Measurements from ENCODE around the gene LIM2. TPM values are rescaled to one million over a fixed set of nuclear protein-coding genes. Genes with fewer than 3 reads are reported as not detected.
"Not testable (repeated sequence)": the region's sequence is repeated elsewhere in the genome, so short reads cannot be mapped to it uniquely, and the experiment has no call there.

Gene LIM2
- total RNA-seq, 1 donor from 2014 or later, result not detected

DNA sequence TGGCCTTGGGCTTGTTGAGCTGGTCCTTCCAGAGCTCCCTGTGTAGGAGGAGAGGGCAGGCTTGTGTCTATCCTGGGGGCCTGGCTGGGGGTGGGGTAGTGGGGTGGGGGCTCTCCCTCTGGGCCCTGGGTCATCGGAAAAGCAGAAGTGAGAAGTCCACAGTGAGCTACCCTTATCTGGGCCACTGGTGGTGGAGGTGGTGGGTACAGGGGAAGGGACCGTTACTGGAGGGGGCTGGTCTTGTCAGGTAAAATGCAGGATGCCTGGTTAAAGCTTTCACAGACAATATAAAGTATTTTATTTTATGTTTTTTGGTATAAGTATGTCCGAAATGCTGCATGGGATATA, 30.0 kb upstream of the LIM2 start:
- intact Hi-C loops (cut with DNase I), result no loop called here
- no peak overlapping the region for H3K4me3 ChIP-seq
- H3K36me3 ChIP-seq, result no peaks in the 10 kb centered on the region
- H3K4me1 ChIP-seq, result no peaks in the 10 kb centered on the region
- no peak overlapping the region for H3K27ac ChIP-seq
- H3K27me3 ChIP-seq, result peaks cover 3% of the 10 kb centered on the region
- no peaks in the 10 kb centered on the region for H3K9me3 ChIP-seq
- DNase-seq (ENCODE audit: extremely low spot score in 2 of 2), result no peak
- no peak for TF ChIP-seq POLR2A (IDR thresholded peaks at IDR 0.05)
- TF ChIP-seq POLR2AphosphoS5 (IDR thresholded peaks at IDR 0.05; ENCODE audit: insufficient read depth in 1 of 2, low read depth in 1 of 2), result no peak
- TF ChIP-seq, protein P1, sequence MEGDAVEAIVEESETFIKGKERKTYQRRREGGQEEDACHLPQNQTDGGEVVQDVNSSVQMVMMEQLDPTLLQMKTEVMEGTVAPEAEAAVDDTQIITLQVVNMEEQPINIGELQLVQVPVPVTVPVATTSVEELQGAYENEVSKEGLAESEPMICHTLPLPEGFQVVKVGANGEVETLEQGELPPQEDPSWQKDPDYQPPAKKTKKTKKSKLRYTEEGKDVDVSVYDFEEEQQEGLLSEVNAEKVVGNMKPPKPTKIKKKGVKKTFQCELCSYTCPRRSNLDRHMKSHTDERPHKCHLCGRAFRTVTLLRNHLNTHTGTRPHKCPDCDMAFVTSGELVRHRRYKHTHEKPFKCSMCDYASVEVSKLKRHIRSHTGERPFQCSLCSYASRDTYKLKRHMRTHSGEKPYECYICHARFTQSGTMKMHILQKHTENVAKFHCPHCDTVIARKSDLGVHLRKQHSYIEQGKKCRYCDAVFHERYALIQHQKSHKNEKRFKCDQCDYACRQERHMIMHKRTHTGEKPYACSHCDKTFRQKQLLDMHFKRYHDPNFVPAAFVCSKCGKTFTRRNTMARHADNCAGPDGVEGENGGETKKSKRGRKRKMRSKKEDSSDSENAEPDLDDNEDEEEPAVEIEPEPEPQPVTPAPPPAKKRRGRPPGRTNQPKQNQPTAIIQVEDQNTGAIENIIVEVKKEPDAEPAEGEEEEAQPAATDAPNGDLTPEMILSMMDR (IDR thresholded peaks at IDR 0.05), result no peak

DNA sequence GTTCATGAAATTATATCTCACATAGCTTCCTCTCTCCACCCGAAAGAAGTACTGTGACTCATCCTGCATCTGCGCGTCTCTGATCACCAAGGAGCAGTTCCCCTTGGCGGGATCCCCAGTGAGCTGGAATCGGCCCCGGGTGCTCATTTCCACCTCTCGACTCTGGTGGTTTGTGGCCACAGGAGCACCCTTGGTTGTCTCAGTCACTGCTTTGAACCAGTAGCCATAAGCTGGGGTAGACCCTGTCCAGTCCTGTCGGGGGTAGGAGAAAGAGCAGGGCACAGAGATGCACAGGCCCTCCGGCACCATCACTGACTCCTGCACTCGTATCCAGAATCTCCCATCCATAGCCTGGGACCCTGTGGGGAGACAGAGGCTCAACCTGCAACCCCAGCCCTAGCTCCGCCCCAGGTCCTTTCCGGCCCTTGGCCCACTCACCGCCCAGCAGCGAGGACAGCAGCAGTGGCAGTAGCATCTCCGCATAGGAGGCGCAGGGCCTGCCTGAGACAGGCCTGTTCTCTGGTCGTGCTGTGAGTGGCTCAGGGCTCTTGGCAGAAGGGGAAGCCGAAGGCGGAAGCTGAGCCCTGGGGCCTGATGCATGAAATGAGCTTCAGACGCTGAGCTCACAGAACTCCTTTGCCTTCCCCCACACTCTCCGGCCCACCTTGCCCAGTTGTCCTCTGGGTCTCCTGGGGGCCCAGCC, 29.5 kb upstream of the LIM2 start, which contains the start of gene SIGLEC10:
TSS of gene SIGLEC10 (minus strand) at position 536 of the 703 bp plus-strand sequence. CDS start at position 475, 61 bp downstream.
- Histone ChIP-seq H3K27me3 (peaks cover 3% of the 10 kb centered on the region), H3K4me1 (no peaks in the 10 kb centered on the region), H3K27ac (no peak within 1 kb of the TSS), H3K9me3 (no peaks in the 10 kb centered on the region), H3K36me3 (no peaks in the 10 kb centered on the region), H3K4me3 (no peak within 1 kb of the TSS)
- intact Hi-C loops (cut with DNase I), result no loop called here
- no peak for DNase-seq (ENCODE audit: extremely low spot score in 2 of 2)
- TF ChIP-seq POLR2AphosphoS5 (IDR thresholded peaks at IDR 0.05; ENCODE audit: insufficient read depth in 1 of 2, low read depth in 1 of 2) (no peak), POLR2A (IDR thresholded peaks at IDR 0.05) (no peak)
- TF ChIP-seq, protein P1 (IDR thresholded peaks at IDR 0.05), result no peak

DNA sequence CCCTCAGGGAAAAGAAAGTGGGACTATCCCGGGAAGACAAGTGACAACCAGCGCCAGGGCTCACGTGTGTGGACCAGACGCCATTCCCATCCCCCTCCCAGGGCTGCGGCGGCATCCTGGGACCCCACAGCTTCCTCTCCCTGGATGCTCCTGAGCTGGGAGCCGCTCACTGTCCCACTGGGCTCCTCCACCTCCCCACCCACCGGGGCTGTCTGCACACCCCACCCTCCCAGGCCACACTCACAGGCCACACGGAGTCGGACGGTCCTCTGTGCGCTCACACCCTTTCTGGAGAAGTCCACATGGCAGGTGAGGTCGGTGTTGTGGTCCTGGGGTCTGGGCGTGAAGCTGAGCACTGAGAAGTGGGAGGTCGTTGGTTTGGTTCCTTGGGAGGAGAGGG, 28.6 kb upstream of the LIM2 start:
- H3K36me3 ChIP-seq; DNase-seq (ENCODE audit: extremely low spot score in 2 of 2); H3K27ac ChIP-seq; H3K27me3 ChIP-seq; H3K4me3 ChIP-seq; H3K9me3 ChIP-seq; intact Hi-C loops (cut with DNase I); H3K4me1 ChIP-seq: not testable (repeated sequence)

DNA sequence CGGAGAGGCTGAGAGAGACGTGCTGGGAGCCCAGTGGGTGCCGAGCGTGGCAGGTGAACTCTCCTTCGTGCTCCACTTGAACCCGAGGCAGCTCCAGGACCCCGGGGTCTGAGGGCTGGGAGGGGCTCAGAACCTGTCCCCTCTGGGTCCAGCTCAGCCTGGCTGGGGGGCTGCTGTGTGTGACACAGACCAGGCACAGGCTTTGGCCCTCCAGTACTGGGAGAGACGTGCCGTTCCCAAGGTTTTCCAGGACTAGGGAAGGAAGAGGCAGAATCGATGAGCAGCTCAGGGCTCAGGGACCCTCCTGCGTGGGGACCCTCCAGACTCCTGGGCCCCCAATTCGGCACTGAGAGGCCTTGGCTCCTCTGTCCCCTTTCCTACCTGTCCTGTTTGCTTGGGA, 27.4 kb upstream of the LIM2 start:
- Histone ChIP-seq H3K36me3 (no peaks in the 10 kb centered on the region), H3K27me3 (no peaks in the 10 kb centered on the region), H3K4me1 (no peaks in the 10 kb centered on the region), H3K27ac (no peak overlapping the region), H3K9me3 (no peaks in the 10 kb centered on the region), H3K4me3 (no peak overlapping the region)
- DNase-seq (ENCODE audit: extremely low spot score in 2 of 2), result no peak
- no peak for TF ChIP-seq POLR2AphosphoS5 (IDR thresholded peaks at IDR 0.05; ENCODE audit: insufficient read depth in 1 of 2, low read depth in 1 of 2)
- TF ChIP-seq, protein P1 (IDR thresholded peaks at IDR 0.05), result no peak
- TF ChIP-seq POLR2A (IDR thresholded peaks at IDR 0.05), result no peak
- intact Hi-C loops (cut with DNase I), result no loop called here

DNA sequence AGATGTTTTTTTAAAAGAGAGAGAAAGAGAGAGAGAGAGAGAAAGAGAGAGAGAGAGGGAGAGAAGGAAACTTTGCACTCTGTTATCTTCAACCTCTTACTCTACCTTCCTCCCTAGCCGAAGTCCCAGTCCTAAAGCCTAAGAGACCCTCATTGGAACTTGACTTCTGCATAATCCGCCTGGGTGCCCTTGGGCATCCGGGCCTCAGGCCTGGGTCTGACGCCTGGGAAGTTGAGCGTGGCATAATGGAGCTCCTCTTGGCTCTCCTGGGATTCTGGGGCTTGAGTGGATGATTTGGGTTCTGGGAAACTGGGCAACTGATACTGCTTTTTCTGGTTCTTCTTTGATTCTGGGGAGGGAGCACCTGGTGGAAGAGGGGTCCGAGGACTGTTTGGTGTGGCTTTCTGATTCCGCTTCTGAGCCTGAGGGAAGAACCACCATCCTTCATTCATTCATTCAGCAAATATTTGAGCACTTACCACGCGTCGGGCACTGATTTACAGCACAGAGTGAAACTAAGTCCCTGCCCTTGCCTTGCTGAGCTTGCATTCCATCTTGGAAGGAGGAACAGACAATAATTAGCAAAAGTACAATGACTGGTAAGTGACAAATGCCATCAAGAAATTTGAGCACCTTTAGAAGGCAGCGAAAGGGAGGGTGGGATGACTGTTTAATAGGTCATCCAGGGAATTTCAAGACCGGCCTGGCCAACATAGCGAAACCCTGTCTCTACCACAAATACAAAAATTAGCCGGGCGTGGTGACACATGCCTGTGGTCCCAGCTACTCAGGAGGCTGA, 23.4 kb upstream of the LIM2 start:
- no peaks in the 10 kb centered on the region for H3K9me3 ChIP-seq
- DNase-seq (ENCODE audit: extremely low spot score in 2 of 2), result no peak
- TF ChIP-seq, protein P1 (IDR thresholded peaks at IDR 0.05), result no peak
- TF ChIP-seq POLR2A (IDR thresholded peaks at IDR 0.05), result no peak
- no peak for TF ChIP-seq POLR2AphosphoS5 (IDR thresholded peaks at IDR 0.05; ENCODE audit: insufficient read depth in 1 of 2, low read depth in 1 of 2)
- H3K4me1 ChIP-seq, result no peaks in the 10 kb centered on the region
- no peaks in the 10 kb centered on the region for H3K36me3 ChIP-seq
- H3K4me3 ChIP-seq, result no peak overlapping the region
- no peaks in the 10 kb centered on the region for H3K27me3 ChIP-seq
- H3K27ac ChIP-seq, result no peak overlapping the region
- intact Hi-C loops (cut with DNase I), result no loop called here

Data from vagina (tissue), 2 donors.